Osteocyte (in vitro differentiated cells): ENCODE measurements around the gene CCDC186. TPM values are rescaled to one million over a fixed set of nuclear protein-coding genes. Genes with fewer than 3 reads are reported as not detected.

Source experiments
- DNase-seq: peaks from one replicate; pipeline ENCODE4 v3.0.0; 2021; ENCODE audit warnings: mixed read lengths; ENCODE audit not compliant: unreplicated experiment; ENCODE audit errors: extremely low spot score
- H3K27ac Mint-ChIP-seq: one replicate; pipeline ENCODE4 v1.8.0; 2021; ENCODE audit warnings: mild to moderate bottlenecking, mixed read lengths; ENCODE audit not compliant: unreplicated experiment
- H3K27me3 Mint-ChIP-seq: one replicate; pipeline ENCODE4 v1.8.0; 2021; ENCODE audit warnings: mixed read lengths; ENCODE audit not compliant: unreplicated experiment
- H3K36me3 Mint-ChIP-seq: one replicate; pipeline ENCODE4 v1.8.0; 2021; ENCODE audit warnings: mixed read lengths; ENCODE audit not compliant: unreplicated experiment
- H3K4me1 Mint-ChIP-seq: one replicate; pipeline ENCODE4 v1.8.0; 2021; ENCODE audit warnings: mixed read lengths; ENCODE audit not compliant: unreplicated experiment
- H3K4me3 Mint-ChIP-seq: one replicate; pipeline ENCODE4 v1.8.0; 2021; ENCODE audit warnings: mild to moderate bottlenecking, moderate library complexity, mixed read lengths; ENCODE audit not compliant: unreplicated experiment
- H3K9me3 Mint-ChIP-seq: one replicate; pipeline ENCODE4 v1.8.0; 2021; ENCODE audit warnings: mixed read lengths; ENCODE audit not compliant: unreplicated experiment
- total RNA-seq: library from RNA; stranded (reverse); gene quantifications from 2 replicates; pipeline ENCODE4 v1.2.1, GENCODE V29; 2021
- TF ChIP-seq, protein P1 (sequence below): fragments of 200-600 bp; sonication (generic); IDR thresholded peaks from 2 replicates; pipeline ENCODE4 v1.5.0; 2021; ENCODE audit warnings: antibody characterized with exemption, mild to moderate bottlenecking, moderate library complexity

CCDC186 gene
- total RNA-seq, 1 donor from 2014 or later: 23.8 TPM

DNA sequence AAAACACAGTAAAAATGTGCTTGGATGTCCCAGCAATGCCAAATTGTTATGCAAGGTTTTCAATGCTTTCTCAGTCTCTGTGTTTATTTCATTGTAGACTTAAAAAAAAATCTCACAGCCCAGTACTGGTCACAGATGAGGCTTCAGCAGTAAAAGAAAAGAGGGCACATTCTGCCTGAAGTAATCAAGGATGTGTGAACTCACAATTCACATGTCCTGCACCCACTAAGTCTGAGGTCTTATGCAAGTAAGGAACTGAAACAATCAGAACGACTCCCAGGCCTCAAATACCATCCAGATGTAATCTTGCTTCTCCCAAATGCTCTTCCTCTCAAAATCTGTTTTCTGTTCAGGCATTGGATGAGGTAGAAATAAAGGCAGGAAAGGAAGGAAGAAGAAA is 96.7 kb downstream of the CCDC186 start:
- peaks cover 2% of the 10 kb centered on the region for H3K27me3 Mint-ChIP-seq
- no peaks in the 10 kb centered on the region for H3K36me3 Mint-ChIP-seq
- peaks cover 6% of the 10 kb centered on the region for H3K4me1 Mint-ChIP-seq
- TF ChIP-seq, protein P1, sequence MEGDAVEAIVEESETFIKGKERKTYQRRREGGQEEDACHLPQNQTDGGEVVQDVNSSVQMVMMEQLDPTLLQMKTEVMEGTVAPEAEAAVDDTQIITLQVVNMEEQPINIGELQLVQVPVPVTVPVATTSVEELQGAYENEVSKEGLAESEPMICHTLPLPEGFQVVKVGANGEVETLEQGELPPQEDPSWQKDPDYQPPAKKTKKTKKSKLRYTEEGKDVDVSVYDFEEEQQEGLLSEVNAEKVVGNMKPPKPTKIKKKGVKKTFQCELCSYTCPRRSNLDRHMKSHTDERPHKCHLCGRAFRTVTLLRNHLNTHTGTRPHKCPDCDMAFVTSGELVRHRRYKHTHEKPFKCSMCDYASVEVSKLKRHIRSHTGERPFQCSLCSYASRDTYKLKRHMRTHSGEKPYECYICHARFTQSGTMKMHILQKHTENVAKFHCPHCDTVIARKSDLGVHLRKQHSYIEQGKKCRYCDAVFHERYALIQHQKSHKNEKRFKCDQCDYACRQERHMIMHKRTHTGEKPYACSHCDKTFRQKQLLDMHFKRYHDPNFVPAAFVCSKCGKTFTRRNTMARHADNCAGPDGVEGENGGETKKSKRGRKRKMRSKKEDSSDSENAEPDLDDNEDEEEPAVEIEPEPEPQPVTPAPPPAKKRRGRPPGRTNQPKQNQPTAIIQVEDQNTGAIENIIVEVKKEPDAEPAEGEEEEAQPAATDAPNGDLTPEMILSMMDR: no peak
- no peak overlapping the region for H3K4me3 Mint-ChIP-seq
- no peaks in the 10 kb centered on the region for H3K9me3 Mint-ChIP-seq
- no peak for DNase-seq
- H3K27ac Mint-ChIP-seq: no peak overlapping the region

DNA sequence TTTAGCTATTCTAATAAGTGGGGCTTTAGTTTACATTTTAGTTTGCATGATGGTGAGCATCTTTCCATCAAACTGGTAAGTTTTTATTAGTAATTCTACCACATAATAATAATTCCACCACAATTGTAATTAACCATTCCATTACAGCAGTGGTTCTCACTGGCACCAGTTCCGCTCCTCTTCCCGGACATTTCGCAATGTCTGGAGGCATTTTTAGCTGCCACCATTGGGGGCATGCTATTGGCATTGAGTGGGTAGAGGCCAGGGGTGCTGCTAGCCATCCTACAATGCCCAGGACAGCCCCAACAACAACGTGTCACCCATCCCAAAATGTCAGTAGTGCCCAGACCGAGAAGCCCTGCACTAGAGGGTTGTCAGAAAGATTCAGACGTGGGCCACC is 98.9 kb downstream of the CCDC186 start:
- Mint-ChIP-seq H3K9me3 (no peaks in the 10 kb centered on the region), H3K27ac (no peak overlapping the region)

DNA sequence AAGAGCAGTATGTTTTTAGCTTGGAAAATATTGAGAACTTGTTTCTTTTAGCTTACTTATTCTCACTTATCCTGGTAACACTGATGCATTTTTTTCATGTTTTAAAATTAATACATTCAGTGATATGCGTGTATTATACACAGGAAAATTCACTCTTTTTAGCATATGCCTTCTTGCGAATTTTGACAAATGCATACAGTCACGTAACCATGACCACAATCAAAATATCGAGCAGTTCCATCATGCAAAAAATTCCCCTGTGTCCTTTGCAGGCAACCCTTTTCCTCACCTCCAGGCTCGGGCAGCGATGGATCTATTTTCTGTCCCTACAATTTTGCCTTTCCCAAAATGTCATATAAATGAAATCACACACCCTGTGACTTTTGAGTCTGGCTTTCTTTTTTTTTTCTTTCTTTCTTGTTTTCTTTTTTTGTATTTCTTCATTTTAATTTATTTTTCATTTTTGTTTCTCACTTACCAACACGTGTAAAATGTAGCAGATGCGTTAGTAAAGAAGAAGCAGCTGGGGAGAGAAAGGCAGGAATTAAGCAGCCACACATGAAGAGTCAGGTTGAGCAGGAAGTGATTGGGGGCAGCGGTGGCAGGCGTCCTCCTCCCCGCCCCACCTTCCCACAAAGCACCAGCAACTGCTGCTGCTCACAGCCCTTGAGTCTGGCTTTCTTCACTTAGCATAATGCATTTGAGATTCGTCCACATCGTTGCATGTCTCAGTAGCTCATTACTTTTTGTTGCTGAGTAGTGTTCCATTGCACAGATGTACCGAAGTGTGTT is 100.4 kb downstream of the CCDC186 start:
- Mint-ChIP-seq H3K27ac (no peak overlapping the region), H3K36me3 (no peaks in the 10 kb centered on the region), H3K27me3 (no peaks in the 10 kb centered on the region), H3K4me1 (peaks cover 12% of the 10 kb centered on the region), H3K4me3 (no peak overlapping the region), H3K9me3 (no peaks in the 10 kb centered on the region)
- TF ChIP-seq, protein P1: no peak
- DNase-seq: no peak

More for the DNA sequence above, 98.9 kb downstream of the CCDC186 start:
- no peak for DNase-seq
- peaks cover 2% of the 10 kb centered on the region for H3K27me3 Mint-ChIP-seq
- H3K36me3 Mint-ChIP-seq: no peaks in the 10 kb centered on the region
- H3K4me3 Mint-ChIP-seq: no peak overlapping the region
- TF ChIP-seq, protein P1: no peak
- peaks cover 10% of the 10 kb centered on the region for H3K4me1 Mint-ChIP-seq

DNA sequence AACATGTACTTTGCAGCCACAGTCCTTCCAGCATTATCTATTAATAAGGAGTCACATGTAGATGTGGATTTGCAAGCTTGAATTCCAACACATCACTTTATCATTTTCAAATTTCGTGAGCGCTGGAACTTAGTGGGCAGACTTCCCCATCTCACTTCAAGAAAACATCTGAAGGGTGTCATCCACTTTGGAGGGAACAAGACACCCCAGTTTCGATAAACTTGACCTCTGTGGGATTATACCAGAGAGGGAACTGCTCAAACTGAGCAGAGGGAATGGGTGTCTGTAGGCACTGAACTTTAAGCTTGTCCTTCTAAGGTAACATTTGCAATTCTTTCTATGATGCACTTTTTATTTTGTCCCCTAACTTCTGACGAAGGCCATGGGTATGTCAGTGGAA is 102.8 kb downstream of the CCDC186 start:
- Mint-ChIP-seq H3K9me3 (no peaks in the 10 kb centered on the region), H3K27me3 (no peaks in the 10 kb centered on the region), H3K36me3 (no peaks in the 10 kb centered on the region), H3K27ac (no peak overlapping the region), H3K4me1 (peaks cover 31% of the 10 kb centered on the region), H3K4me3 (no peak overlapping the region)
- TF ChIP-seq, protein P1: no peak
- DNase-seq: no peak

Other genes with a start within 250 kb of the CCDC186 start
- 0.68 and 0.97 TPM in 2 replicates for gene ADRB1, start 130.3 kb downstream of the CCDC186 start, total RNA-seq
- not detected in 2 replicates for gene TDRD1, start 5.2 kb upstream of the CCDC186 start, total RNA-seq
- gene VWA2, start 65.1 kb upstream of the CCDC186 start, total RNA-seq: not detected in 2 replicates
- gene AFAP1L2, start 230.3 kb upstream of the CCDC186 start, total RNA-seq: 4.0 and 5.7 TPM in 2 replicates